Testis (tissue), 3 donors: ENCODE measurements around the gene MYB. TPM values are rescaled to one million over a fixed set of nuclear protein-coding genes. Genes with fewer than 3 reads are reported as not detected.

Experiments
- DNase-seq: peaks from one replicate; pipeline ENCODE4 v3.0.0-alpha.2; 2019
- H3K27ac ChIP-seq, 2 donors: fragments of 200-600 bp; sonication (generic); one replicate each; pipeline ENCODE4 v1.5.1; 2019
- H3K27me3 ChIP-seq: fragments of 200-600 bp; sonication (generic); one replicate; pipeline ENCODE4 v1.5.1; 2019
- H3K36me3 ChIP-seq: fragments of 200-600 bp; sonication (generic); one replicate; pipeline ENCODE4 v1.5.1; 2017; ENCODE audit warnings: low read depth; ENCODE audit errors: missing control alignments
- H3K4me1 ChIP-seq: fragments of 200-600 bp; sonication (generic); one replicate; pipeline ENCODE4 v1.5.1; 2019
- H3K4me3 ChIP-seq, 2 donors: fragments of 200-600 bp; sonication (generic); one replicate each; pipeline ENCODE4 v1.5.1; 2017 to 2019
- H3K9me3 ChIP-seq: fragments of 200-600 bp; sonication (generic); one replicate; pipeline ENCODE4 v1.5.1; 2017
- CTCF ChIP-seq, 3 experiments: fragments of 450-650 bp in 2 of 3; fragments of 200-600 bp in 1 of 3; sonication (generic) in 1 of 3; IDR thresholded peaks; one replicate each; pipeline ENCODE4 v1.5.1; 2016 to 2019; ENCODE audit warnings: antibody characterized with exemption in 3 of 3, mild to moderate bottlenecking in 2 of 3, moderate library complexity in 1 of 3
- POLR2A ChIP-seq: fragments of 450-650 bp; IDR thresholded peaks from one replicate; pipeline ENCODE4 v1.6.1; 2017; ENCODE audit warnings: antibody characterized with exemption, mild to moderate bottlenecking, moderate library complexity
- WGBS, 2 donors: methylation state at CpG; one replicate each; pipeline ENCODE4 v1.1.5; 2018; 5-methylcytosine and 5-hydroxymethylcytosine counted together
- intact Hi-C: fragments of 100-400 bp; cut with DNase I; formaldehyde crosslinking; loops from one replicate; pipeline ENCODE4 v1.15.1; 2023; ENCODE audit warnings: low total_unique reads
- polyA plus RNA-seq: library from polyadenylated mRNA; stranded (reverse); fragments of 350-450 nt; fragmentation: Illumina TruSeq; extraction: RNeasy Lipid Tissue Mini Kit (QIAGEN cat#74804); gene quantifications from one replicate; pipeline ENCODE4 v1.2.3, GENCODE V29; 2014; ENCODE audit warnings: low read depth, low replicate concordance; ENCODE audit not compliant: insufficient read depth
- total RNA-seq, 2 donors: library from RNA; depleted of rRNA; stranded (reverse); fragments of >200 nt; gene quantifications; one replicate each; pipeline ENCODE4 v1.2.3, GENCODE V29; 2016

Gene MYB
- total and polyA plus RNA-seq, 3 donors from 2014 or later: 1.5 to 3.7 (median 1.8) TPM

- H3K36me3 ChIP-seq: no peaks in the 10 kb centered on the region
- no peaks in the 10 kb centered on the region for H3K4me1 ChIP-seq
- H3K27ac ChIP-seq: no peak overlapping the region
- no peaks in the 10 kb centered on the region for H3K9me3 ChIP-seq
- DNase-seq: no peak
- TF ChIP-seq CTCF (IDR thresholded peaks at IDR 0.05) (no peak), POLR2A (no peak)
- H3K4me3 ChIP-seq: no peak overlapping the region
- H3K27me3 ChIP-seq: no peaks in the 10 kb centered on the region
- intact Hi-C loops: no loop called here
- 84 to 87% methylated on average over 3 of the region's 3 CpGs for WGBS, 2 donors
These were observed 34.1 kb downstream of the MYB start for GRCh38 chr6:135215160-135215559.

GRCh38 chr6:135215563-135215962 is 34.5 kb downstream of the MYB start:
- H3K4me1 ChIP-seq: no peaks in the 10 kb centered on the region
- no peak overlapping the region for H3K27ac ChIP-seq
- no peaks in the 10 kb centered on the region for H3K9me3 ChIP-seq
- WGBS, 2 donors: 71 to 74% methylated on average over 6 of the region's 6 CpGs
- H3K36me3 ChIP-seq: no peaks in the 10 kb centered on the region
- H3K27me3 ChIP-seq: no peaks in the 10 kb centered on the region
- intact Hi-C loops: no loop called here
- no peak for DNase-seq
- H3K4me3 ChIP-seq: no peak overlapping the region
- no peak for TF ChIP-seq POLR2A
- TF ChIP-seq CTCF (IDR thresholded peaks at IDR 0.05): no peak

GRCh38 chr6:135217663-135218062 is 36.6 kb downstream of the MYB start:
- Histone ChIP-seq H3K36me3 (no peaks in the 10 kb centered on the region), H3K4me3 (no peak overlapping the region), H3K27me3 (no peaks in the 10 kb centered on the region), H3K4me1 (no peaks in the 10 kb centered on the region), H3K27ac (no peak overlapping the region), H3K9me3 (no peaks in the 10 kb centered on the region)
- 94 to 99% methylated on average over 6 of the region's 6 CpGs for WGBS, 2 donors
- intact Hi-C loops: no loop called here
- TF ChIP-seq CTCF (IDR thresholded peaks at IDR 0.05) (no peak), POLR2A (no peak)
- DNase-seq: no peak

DNA sequence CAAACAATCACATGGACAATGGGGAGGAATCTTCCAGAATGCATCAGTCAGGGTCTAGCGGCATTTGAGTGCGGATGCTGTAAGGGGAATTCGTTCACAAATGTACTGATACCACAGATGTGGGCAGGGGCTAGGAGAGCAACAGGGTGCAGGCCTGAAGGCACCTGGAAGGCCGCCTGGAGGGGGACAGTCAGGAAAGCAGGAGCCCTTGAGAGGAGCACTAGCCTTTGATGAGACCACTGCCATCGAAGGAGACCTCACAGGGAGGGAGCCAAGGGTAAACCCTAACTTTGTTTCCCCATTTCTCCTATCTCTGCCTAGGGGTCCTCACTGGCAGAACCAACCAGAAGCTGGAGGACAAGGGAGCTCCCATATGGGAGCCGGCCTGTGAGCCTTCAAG is 38.2 kb downstream of the MYB start:
- Histone ChIP-seq H3K4me1 (no peaks in the 10 kb centered on the region), H3K27ac (no peak overlapping the region), H3K4me3 (no peak overlapping the region), H3K9me3 (no peaks in the 10 kb centered on the region), H3K36me3 (no peaks in the 10 kb centered on the region), H3K27me3 (no peaks in the 10 kb centered on the region)
- TF ChIP-seq CTCF (IDR thresholded peaks at IDR 0.05) (no peak), POLR2A (no peak)
- DNase-seq: no peak
- 92 to 95% methylated on average over 6 of the region's 6 CpGs for WGBS, 2 donors
- intact Hi-C loops: no loop called here

- no peak for DNase-seq
- 71 to 73% methylated on average over 3 of the region's 3 CpGs for WGBS, 2 donors
- Histone ChIP-seq H3K9me3 (no peaks in the 10 kb centered on the region), H3K27me3 (no peaks in the 10 kb centered on the region), H3K27ac (no peak overlapping the region), H3K4me3 (no peak overlapping the region), H3K4me1 (no peaks in the 10 kb centered on the region), H3K36me3 (no peaks in the 10 kb centered on the region)
- intact Hi-C loops: no loop called here
- no peak for TF ChIP-seq POLR2A
- no peak for TF ChIP-seq CTCF (IDR thresholded peaks at IDR 0.05)
These were observed 39.9 kb downstream of the MYB start for GRCh38 chr6:135221042-135221441.
